ENCODE data around the gene GJC2.
"Not testable (repeated sequence)": the region's sequence is repeated elsewhere in the genome, so short reads cannot be mapped to it uniquely, and the experiment has no call there.

GJC2 gene

GRCh38 chr1:228149406-228150119, at the start of gene GJC2:
Gene GJC2, plus strand, starts transcription at chr1:228149930. Its CDS starts 7,829 bp downstream, at chr1:228157759.
- no peak for DNase-seq

- DNase-seq: no peak
Measured at GRCh38 chr1:228100822-228101613, 48.7 kb upstream of the GJC2 start.

GRCh38 chr1:228101614-228101993, 48.1 kb upstream of the GJC2 start:
- no peak for DNase-seq

- no peak for DNase-seq
Measured at GRCh38 chr1:228101994-228102790, 47.5 kb upstream of the GJC2 start.

GRCh38 chr1:228102791-228103620, 46.7 kb upstream of the GJC2 start, which contains the start of gene C1orf35:
Gene C1orf35, minus strand, starts transcription at chr1:228103325. Its CDS starts 98 bp downstream, at chr1:228103227.
- peak; percentile 90 for DNase-seq

- no peak for DNase-seq
Measured at GRCh38 chr1:228104526-228105269, 45.0 kb upstream of the GJC2 start.

- no peak for DNase-seq
Measured at GRCh38 chr1:228105270-228105995, 44.3 kb upstream of the GJC2 start.

- no peak for DNase-seq
Measured at GRCh38 chr1:228105996-228106799, 43.5 kb upstream of the GJC2 start.

GRCh38 chr1:228106800-228107054, 43.0 kb upstream of the GJC2 start:
- no peak for DNase-seq

- no peak for DNase-seq
Measured at GRCh38 chr1:228107636-228108035, 42.1 kb upstream of the GJC2 start.

GRCh38 chr1:228108055-228108690, 41.6 kb upstream of the GJC2 start:
- DNase-seq: no peak

- DNase-seq: no peak
Measured at GRCh38 chr1:228108742-228109072, 41.0 kb upstream of the GJC2 start.

GRCh38 chr1:228109073-228109961, 40.4 kb upstream of the GJC2 start, which contains the start of gene MRPL55:
Gene MRPL55, minus strand, starts transcription at chr1:228109299. Its CDS starts 1,039 bp downstream, at chr1:228108260.
- DNase-seq: peak; percentile 99

- no peak for DNase-seq
Measured at GRCh38 chr1:228109962-228110488, 39.7 kb upstream of the GJC2 start.

- DNase-seq: no peak
Measured at GRCh38 chr1:228110556-228110955, 39.2 kb upstream of the GJC2 start.

- DNase-seq: not testable (repeated sequence)
Measured at GRCh38 chr1:228111315-228111714, 38.4 kb upstream of the GJC2 start.

- no peak for DNase-seq
Measured at GRCh38 chr1:228112167-228112566, 37.6 kb upstream of the GJC2 start.

GRCh38 chr1:228112617-228113016, 37.1 kb upstream of the GJC2 start:
- no peak for DNase-seq

- no peak for DNase-seq
Measured at GRCh38 chr1:228114827-228115226, 34.9 kb upstream of the GJC2 start.
